Measurements from ENCODE around the gene C5orf15.

C5orf15 gene

DNA sequence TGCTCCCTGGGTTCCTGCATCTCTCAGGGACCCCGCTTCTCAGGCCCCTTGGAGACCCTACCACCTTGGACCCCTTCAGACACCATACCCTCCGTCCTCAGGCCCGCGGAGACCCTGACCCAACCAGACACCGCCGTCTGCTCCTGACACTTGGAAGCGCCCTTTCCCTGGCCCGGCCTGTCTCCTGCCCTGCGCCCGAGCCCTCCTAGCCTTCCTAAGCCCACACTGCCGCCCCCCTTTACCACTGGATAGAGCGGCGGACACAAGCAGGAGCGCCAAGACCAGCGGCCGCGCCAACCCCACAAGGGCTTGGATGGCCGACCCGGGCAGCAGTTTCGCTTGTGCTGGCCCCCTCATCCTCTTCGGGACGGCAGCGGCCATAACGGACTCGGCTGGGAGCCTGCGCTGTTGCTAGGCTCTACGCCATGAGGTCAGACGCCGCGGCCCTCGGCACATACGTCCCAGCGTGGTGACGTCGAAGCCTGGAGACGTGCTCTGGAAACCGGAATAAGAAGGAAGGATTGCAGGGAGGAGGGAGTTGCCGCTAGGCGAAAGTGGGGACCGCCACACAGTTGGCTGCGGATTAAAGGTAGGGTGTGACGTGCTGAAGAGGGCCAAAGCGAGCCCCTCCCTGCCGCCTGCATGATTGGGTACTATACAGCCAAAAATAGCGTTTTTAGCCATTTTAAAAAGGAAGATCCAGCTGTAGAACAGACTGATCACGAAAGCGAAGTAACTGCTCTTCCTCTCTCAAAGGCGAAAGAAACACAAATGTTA lies at the start of gene C5orf15:
TSS of gene C5orf15 (minus strand) at position 422 of the 777 bp plus-strand sequence. CDS start at position 381, 41 bp downstream.
- in situ Hi-C loops (cut with MboI; ENCODE audit: low sequenced_read_pairs) = no loop called here

DNA sequence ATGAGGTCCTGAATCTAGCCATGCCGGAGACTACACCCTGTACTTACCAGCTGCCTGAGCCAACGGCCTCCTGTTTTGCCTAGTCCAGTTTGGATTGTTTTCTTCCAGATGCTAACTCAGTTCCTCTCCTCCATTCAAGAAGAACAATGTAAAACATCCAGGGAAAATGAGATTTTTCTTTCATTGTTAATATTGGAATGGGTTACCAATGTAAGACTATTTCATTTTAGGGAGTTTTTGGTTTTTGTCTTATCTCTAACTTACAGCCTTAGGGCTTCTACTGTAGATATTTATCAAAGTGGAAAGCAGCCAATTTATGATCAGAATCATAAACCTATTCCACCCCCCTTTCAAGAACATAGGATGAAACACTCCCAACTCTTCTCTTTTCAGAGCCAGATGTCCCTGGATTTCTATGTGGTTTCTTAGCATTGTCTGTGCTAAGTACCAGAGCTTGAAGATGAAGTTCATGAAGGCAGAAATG lies 39.9 kb upstream of the C5orf15 start:
- in situ Hi-C loops (cut with MboI; ENCODE audit: low sequenced_read_pairs) = no loop called here

GRCh38 chr5:134007581-134008265 lies 39.3 kb upstream of the C5orf15 start:
- in situ Hi-C loops (cut with MboI; ENCODE audit: low sequenced_read_pairs) = no loop called here

DNA sequence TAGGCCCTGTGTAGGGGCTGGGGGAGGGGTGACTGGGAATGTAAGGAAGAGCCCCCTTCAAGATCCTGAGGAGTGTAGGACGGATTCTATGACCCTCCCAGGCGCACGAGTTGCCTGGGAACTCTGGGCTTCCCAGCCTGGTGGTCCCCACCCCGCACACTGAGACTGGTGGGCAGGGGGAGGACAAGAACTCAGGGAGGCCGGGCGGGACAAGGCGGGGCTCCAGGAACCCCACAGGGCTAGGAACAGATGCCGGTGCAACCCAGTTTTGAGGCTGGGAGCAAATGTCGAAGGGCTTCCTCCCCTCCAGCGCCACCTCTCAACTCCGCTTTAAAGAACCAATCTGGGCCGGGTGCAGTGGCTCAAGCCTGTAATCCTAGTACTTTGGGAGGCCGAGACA lies 37.7 kb upstream of the C5orf15 start:
- in situ Hi-C loops (cut with MboI; ENCODE audit: low sequenced_read_pairs) = no loop called here

DNA sequence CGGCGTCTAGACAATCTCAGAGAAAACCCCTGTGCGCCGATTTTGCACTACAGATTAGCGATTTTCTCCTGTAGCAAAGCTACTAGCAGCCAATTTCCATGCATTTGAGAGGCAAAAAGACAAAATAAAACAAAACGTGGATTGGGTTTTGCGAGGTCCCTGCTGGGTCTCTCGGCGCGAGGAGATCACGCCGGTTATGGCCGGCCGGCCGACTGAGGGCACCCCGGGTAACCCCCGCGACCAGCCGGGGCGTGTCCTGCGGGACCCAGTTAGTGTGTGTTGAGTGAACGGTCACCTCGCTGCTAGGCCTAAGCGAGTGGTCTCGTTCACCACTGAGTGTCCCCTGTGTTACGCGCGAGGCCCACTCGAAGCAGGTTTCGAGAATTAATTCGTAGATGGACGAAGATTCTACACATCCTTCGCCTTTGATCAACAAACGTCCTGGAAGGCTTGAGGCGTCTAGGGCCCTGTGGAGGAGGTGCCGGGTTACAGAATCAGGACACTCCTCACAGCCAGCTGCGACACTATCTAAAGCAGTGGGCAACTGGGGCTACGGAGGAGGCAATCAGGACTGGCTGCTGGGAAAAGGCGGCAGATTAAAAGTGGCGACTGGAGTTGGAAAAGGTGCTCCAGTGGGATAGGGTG lies 37.1 kb upstream of the C5orf15 start:
- in situ Hi-C loops (cut with MboI; ENCODE audit: low sequenced_read_pairs) = no loop called here

GRCh38 chr5:134004626-134005416 lies 36.4 kb upstream of the C5orf15 start, which contains the start of gene VDAC1:
TSS of gene VDAC1 (minus strand) at chr5:134004975. CDS start at chr5:133993012, 11,963 bp downstream.
- in situ Hi-C loops (cut with MboI; ENCODE audit: low sequenced_read_pairs) = no loop called here

DNA sequence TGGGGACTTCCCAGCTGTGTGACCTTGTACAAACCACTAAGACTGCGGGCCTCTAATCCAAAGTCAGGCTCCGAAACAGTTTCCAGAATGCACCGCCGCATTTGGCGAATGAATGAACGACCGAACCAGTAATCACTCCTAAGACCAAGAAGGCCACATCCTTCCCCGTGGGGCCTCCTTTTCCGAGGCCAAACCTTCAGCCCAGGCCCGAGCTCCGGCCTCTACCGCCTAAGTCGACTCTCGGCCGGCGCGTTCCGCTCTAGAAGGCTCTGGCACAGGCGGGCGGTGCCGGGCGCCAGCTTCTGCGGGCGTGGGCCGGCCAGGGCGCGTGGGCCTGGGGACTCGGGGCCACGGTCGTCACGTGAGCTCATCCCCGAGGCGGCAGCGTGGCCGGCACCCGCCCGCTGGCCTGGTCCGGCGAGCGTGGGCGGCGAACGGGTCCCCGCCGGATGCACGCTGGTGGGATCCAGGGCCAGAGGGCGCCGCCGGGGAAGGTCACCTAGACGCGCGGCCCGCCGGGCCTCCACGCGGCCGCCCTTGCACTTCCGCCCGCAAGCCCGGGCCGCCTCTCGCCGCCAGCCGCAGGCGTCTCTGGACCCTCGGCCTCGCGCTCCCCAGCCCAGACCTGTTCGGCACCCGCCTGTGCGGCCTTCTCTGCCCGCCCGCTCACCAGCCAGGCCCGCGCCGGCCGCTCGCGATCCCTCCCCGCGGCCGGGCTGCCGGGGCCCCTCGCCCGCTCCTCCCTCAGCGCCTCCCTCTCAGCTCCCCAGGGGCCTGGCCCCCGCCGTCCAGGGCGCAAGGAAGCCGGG lies 35.6 kb upstream of the C5orf15 start:
- in situ Hi-C loops (cut with MboI; ENCODE audit: low sequenced_read_pairs) = no loop called here

GRCh38 chr5:134003064-134003816 lies 34.8 kb upstream of the C5orf15 start:
- in situ Hi-C loops (cut with MboI; ENCODE audit: low sequenced_read_pairs) = no loop called here

GRCh38 chr5:134001938-134002731 lies 33.7 kb upstream of the C5orf15 start:
- in situ Hi-C loops (cut with MboI; ENCODE audit: low sequenced_read_pairs) = no loop called here

DNA sequence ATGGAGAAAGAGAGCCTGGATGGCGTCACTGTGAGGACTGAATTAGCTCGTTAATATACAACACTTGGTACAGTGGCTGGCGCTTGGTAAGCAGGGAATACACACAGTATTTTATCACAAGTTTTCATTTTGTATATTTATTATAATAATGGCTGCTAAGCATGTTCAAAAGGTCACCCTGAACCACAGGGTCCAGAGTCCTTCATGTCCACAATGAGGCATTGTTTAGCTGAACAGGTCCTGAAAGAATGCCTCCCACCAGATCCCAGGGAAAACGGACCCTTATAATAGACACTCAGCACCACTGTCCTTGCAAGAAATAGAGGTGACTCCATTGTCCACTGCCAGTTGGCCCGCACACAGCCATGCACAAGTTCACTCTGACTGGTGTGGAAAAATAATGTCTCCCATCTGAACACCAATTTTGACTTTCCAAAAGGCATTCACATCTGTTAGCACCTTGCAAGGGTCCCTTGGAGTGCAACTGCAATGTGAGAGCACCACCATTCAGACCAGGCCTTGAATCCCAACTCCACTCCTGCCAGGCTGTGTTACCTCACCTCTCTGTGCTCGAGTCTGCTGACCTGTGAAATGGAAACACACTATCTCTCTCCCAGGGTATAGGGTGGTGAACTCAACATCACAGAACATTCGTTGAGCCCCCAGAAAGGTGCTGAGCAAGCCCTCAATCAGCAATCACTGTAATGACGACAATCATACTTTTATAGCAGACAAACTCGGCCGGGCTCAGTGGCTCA lies 32.5 kb upstream of the C5orf15 start:
- in situ Hi-C loops (cut with MboI; ENCODE audit: low sequenced_read_pairs) = no loop called here

DNA sequence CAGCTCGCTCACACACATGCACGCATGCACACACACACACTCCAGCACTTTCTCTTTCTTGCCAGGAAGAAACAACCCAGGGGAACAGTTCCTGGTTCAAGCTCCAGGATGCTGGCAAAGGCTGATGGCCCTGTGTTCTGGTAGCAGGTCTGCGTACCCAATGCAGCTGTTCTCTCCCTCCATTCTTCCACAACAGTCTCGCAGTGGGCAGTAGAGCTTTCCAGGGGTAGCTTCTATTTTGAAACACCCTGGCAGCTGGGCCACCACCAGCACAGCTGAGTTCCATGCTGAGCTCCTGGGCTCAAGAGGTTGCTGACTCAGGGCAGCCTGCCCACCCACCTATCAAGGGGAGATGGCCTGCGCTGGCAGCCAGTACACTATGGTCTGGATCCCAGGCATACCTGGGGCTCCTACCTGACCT lies 31.7 kb upstream of the C5orf15 start:
- in situ Hi-C loops (cut with MboI; ENCODE audit: low sequenced_read_pairs) = no loop called here

DNA sequence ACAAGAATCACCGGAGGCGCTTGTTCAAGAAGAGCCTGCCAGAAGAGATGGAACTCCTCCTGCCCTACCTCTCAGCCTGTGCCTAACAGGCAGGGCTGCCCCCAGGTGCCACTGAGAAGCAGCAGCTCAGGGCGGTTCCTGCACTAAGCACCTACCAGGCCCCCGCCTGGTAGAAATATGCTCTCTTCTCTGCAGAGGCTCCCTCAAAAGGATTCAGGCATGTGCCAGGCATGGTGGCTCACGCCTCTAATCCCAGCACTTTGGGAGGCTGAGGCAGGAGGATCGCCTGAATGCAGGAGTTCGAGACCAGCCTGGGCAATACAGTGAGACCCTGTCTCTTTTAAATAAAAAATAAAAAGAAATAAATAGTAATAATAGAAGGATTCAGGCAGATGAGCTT lies 30.4 kb upstream of the C5orf15 start:
- in situ Hi-C loops (cut with MboI; ENCODE audit: low sequenced_read_pairs) = no loop called here

DNA sequence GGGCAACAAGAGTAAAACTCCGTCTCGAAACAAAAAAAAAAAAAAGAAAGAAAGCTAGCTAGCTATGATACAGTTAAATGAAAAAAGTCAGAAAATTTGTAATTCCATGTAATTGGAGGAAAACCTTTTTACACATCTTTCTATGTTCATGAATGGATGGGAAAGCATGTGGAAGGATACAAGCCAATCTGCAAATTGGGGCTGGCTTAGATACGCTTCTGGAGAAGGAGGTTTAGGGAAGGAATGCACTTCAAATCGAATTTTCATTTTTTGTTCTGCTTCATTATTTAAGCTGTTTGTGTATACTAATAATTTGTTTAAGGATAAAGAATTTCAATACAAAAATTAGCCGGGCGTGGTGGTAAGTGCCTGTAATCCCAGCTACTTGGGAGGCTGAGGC lies 29.6 kb upstream of the C5orf15 start:
- in situ Hi-C loops (cut with MboI; ENCODE audit: low sequenced_read_pairs) = no loop called here

DNA sequence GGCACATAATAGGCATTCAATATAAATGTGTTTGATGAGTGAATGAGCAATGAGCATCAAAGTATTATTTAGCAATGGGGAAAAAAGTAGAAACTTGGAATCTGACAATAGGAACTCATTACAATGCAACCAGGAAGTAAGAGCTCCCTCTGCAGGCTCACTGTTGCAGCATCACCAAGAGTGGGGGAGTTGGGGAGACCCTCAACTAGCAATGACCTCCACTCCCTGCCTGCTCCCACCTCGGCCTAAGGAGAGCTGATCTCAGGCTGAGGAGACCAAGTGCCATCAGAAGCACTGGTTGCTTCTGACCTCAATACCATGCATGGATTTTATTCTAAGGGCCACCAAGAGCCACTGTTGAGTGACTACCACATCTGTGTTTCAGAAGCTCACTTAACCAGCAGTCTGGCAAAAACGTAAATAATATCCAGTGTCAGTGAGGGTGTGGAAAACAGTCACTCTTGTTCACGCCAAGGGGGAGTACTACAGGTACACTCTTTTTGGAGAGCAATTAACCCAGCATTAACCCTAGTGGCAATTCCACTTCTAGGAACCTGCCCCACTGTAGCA lies 28.3 kb upstream of the C5orf15 start:
- in situ Hi-C loops (cut with MboI; ENCODE audit: low sequenced_read_pairs) = no loop called here

- in situ Hi-C loops (cut with MboI; ENCODE audit: low sequenced_read_pairs) = no loop called here
Observed at GRCh38 chr5:133995883-133996563, 27.6 kb upstream of the C5orf15 start.

DNA sequence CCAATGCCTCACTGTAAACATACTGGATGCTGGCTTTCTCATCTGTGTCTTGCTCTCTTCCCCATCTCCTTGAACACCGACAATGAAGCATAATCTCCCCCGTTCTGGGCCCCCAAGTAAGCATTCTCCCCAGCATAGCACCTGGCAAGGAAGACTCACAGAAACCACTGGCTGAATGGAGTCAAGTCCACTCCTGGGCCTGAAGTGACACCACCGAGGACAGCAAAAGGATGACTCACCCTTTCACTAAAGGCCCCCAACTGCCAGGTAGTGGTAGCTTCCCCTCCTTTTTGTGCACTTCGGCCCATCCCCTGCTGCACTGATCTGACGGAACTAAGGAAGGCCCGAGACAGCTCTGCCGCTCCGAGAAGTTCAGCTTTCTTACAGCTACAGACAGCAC lies 26.9 kb upstream of the C5orf15 start:
- in situ Hi-C loops (cut with MboI; ENCODE audit: low sequenced_read_pairs) = no loop called here

GRCh38 chr5:133994990-133995333 lies 26.5 kb upstream of the C5orf15 start:
- in situ Hi-C loops (cut with MboI; ENCODE audit: low sequenced_read_pairs) = no loop called here

All from HL-60/S4 (cell line).